IPS-NIHi7 (cell line): Measurements from ENCODE around the gene WHRN.

ENCODE experiments used
- DNase-seq: peaks from one replicate; pipeline ENCODE4 v3.0.0; 2012; ENCODE audit warnings: mixed read lengths; ENCODE audit errors: extremely low spot score

The WHRN gene

DNA sequence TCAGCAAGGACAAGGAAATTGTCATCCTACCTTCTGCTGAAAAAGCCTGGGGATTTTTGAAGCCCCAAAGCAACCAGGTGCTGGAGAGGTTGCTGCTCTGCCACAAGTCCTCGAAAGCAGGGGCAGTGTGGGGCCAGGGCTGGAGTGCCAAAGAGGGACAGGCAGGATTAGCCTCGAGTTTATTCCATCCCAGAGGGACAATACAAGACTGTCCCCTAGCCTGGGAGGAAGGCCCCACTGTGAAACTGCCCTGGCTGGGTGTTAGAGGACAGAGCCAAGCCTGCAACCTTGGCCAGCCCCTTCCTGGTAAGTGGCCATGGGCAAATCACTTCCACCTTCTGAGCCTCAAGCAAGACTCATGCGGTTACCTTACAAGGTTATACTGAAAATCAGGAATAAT, 55.1 kb downstream of the WHRN start:
- DNase-seq, result no peak

DNA sequence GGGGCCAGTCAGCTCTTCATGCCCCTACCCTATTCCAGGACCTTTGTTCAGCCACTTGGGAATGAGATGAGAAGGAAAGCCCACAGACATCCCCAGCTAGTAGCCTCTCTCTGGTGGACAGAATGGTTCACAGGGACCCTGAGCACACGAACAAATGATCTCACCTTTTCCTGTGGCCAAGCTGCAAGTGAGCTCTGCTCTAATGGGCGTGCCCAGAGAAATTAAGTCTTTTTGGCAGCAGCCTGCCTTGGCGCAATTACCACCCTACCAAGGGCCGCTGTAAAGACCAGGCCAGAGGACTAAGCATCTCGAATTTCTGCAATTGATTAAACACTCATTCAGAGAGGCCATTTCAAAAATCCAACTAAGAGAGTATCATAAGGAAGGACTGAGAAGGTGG, 56.0 kb downstream of the WHRN start:
- DNase-seq, result no peak

DNA sequence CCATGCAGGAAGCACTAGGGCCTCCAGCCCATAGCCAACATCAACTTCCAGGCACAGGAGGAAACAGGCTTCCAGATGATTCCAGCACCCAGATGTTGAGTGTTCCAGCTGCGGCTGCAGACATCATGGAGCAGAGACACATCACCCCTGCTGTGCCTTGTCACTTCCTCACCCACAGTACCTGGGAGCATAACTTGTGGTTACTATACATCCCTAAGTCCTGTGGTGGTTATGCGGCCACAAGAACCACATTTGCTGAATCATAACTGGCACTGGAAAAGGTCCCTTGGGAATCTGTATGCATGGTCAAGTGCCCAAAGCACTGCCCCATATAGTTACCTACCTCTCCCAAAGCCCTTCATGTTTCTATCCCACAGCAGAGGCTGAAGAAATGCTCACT, 56.6 kb downstream of the WHRN start:
- DNase-seq, result no peak

DNA sequence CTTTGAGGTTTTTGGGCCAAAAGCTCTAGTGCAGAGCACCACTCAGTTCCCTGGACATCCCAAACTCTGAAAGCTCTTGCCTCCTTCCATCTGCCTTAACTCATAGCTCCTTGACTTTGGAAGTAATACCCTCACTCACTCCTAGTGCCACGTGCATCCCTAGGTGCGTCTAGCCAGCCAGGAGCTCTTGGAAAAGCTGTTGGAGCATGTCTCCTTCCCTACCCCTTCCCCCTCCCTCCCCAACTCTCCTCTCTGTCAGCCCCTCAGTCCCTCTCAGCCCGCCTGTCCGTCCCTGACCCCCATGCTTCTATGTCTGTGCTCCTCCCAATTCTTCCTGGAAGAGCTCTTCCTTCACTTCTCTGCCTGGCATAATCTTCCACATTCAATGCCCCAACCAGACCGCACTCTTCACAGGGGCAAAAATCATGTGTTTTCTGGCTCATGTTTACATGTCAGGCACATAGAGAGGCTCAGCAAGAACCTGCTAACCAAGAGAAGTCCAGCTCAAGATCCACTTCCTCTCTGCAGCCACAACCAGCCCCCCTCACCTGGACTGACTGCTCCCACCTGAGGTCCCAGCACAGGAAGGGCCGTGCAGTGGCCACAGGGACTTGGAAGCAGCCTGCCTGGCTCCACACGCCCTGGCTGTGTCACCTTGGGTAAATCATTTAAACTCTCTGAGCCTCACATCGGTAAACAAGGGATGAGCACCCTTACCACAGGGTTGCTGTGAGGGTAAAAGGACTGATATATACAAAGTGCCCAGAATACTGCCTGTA, 58.4 kb downstream of the WHRN start:
- DNase-seq, result no peak

DNA sequence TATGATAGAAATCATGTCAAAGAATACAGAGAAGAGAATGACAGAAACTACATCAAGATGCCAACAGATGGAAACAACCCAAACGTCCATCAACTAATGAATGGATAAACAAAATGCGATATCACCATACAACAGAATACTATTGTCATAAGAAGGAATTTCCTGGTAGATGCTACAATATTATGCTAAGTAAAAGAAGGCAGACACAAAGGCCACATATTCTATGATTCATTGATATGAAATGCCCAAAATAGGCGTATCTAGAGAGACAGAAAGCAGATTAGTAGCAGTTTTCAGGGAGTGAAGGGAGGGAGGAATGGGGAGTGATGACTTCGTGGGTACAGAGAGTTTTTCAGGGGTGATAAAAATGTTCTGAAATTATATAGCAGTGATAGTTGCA, 59.2 kb downstream of the WHRN start:
- DNase-seq, result no peak

DNA sequence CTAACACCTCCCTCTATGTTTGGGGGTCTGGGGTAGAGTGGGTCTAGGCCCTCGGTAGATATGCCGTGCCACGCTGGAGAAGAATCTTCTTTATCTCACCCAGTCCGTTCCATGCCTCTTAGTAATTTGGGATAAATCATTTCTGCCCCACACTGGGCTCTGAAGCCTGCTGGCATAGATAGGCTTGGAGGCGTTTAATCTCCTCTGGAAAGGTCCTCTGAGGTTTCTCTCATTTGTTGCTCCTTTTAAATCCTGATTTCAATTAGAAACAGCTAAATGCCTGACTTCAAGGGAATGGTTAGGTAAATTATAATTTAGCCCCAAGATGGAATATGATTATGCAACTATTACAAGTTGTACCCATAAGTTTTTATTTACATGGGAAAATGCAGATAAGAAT, 59.7 kb downstream of the WHRN start:
- DNase-seq, result no peak

DNA sequence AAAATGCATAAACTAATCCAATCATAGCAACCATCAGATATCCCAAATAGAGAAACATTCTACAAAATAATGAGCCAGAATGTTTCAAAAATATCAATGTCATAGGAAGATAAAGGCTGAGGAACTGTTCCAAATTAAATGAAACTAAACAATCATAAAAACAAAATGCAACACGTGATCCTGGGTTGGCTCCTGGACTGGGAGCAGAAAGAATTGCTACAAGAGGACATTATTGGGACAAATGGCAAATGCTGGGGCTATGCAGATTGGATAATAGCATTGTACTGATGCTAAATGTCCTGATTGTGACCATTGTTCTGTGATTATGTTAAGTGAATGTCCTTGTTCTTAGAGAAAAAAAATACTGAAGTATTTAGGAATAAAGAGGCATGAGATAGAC, 63.3 kb downstream of the WHRN start:
- no peak for DNase-seq

DNA sequence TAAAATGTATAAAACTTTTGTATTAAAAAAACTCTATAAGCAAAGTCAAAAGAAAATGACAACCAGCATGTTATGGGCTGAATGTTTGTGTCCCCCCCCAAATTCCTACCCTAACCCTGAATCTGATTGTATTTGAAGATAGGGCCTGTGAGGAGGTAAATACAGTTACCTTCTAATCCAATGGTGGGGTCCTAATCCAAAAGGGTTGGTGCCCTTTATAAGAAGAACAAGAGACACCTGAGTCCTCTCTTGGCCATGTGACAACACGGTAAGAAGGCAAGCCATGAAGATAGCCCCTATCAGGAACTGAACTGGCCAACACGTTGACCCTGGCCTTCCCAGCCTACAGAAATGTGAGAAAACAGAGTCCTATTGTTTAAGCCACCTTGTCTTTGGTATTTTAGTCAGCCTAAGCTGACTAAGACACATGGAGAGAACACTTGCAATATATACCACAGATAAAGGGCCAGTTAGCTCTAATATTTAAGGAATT, 67.8 kb downstream of the WHRN start:
- DNase-seq, result no peak

DNA sequence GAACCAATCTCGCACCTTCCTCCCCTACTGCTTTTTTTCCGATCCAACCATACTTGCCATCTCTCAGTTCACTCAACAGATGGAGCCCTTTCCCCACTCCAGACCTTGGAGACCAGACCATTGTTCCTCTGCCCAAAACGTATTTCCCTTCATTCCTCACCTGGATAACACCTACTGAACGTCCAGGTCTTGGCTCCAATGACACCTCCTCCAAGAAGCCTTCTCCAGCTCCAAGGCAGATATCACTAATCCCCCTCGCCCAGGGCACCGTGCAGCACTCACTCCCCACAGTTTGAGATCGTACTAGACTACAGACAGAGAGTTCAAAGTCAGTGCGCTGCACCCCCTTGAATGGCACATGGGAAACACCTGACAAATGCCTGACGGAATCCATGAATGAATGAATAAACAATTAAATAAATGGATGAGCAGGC, 70.4 kb downstream of the WHRN start:
- DNase-seq, result peak; percentile 89

DNA sequence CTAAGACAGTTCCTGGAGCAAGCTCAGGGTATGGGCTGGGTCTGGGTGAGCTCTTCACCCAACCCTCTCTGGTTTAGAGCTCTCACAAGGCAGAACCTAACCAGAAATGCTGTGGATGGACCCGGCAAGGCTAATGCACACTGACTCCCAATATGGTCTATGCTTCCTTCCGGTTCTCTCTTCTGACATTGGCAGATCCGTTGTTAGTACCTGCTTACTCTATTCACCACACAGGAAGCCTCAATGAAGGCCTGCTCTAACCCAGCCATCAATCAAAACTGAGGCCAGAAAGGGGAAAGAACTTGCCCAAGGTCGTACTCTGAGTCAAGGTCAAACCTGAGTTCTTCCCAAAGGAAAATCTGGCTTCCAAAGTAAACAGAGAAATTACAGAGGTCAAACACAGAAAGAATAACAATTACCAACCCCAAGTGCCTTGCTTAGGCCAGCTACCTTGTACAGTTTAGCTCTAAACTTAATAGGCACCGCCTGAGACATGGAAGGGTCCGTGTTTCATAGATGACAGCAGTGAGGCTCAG, 71.5 kb downstream of the WHRN start:
- DNase-seq, result no peak

DNA sequence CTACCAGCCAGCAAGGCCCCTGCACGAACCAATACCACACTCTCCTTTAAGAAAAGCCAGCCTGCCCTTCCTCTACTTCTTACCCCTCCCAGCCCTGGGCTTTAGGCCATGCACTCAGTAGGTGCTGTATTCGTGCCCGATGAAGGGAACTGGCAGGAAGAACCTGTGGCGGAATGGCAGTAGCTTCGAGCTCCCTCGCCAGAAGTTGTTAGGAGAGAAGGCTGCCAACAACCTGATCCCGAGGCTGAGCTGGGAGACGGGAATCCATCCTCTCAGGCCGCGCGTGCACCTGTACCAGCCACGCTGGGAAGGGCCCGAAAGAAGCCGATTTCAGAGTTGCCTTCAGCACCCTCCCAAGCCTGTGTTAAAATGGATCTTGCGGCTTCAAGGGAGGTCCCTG, 72.2 kb downstream of the WHRN start:
- no peak for DNase-seq

DNA sequence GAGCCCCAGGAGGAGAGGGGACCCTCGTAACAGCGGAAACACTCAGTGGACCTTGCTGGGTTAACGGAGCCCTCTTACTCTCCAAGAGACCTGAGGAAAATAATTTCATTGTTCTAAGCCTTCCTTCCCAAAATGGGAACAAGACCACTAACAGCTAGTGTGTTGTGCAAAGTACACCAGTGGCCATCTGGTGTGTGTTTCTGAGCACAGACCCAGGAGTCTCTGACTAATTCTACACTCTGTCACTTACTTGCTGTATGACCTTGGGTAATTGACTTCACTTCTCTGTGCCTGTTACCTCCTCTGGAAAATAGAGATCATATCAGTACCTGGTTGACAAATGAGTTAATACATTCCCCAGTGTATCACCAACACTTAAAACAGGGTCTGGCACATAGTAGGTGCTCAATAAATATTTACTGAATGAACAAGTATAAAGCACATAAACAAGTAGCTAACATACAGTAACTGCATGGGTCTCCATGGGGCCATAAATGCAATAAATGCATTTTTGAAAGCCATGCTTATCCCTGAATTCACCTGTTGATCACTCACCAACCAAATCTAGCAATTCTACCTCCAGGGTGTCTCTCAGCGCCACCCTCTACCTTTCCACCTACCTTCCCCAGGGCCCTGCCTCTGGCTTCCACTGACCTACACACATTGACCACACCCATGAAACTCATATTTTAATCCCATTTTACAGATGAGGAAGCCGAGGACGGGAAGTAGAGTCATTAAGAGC, 72.8 kb downstream of the WHRN start:
- no peak for DNase-seq

DNA sequence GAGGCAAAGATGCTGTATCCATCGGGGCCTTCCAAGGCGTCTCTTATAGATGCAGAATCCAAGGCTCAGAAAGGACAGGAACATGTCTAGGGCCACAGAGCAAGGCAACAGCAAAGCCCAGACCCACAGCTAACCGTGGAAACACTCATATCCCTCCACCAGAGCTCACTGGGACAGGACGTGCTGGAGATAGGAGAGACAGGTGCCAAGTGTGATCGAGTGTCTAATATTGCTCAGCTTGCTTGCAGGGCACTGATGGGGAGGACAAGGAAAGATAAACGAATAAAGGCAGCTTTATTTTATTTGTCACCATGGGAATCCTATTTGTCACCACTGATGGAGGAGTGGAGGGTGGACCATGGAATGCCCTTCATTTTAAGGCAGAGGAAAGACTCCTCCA, 73.5 kb downstream of the WHRN start:
- DNase-seq, result no peak

DNA sequence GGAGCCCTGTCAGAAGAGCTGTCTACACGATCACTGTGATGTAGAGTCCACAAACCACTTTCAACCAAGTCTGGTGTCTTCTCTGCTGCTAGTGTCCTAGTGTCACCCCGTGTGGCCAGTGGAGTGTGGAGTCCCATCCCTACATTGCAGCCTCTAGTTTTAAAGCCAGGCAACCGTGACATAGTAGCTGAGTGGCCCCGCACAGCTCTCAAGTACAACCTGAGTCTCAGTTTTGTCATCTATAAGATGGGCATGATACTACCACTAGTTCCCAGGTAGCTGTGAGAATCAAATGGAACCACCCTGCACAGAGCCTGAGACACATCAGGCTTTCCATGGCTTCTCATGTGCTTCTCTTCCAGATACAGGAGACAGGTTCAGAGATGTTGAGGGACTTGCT, 74.3 kb downstream of the WHRN start:
- DNase-seq, result no peak

DNA sequence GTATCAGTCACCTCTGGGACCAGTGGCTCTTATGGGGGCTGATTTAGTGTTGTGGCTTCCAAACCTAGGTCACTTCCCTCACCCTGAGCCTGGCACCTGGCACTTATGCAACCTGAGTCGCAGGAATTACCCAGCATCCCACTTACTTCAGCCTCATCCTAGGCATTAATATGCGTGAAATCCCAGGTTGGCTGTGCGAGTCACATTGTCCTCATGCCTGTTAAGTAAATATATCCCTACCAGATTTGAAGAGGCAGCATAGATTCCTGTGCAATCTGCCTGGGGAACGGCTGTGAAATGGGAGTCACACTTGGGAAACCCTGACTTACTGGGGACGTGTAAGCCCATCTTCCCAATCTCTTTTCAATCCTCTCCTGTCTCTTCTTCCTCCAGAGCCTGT, 74.8 kb downstream of the WHRN start:
- DNase-seq, result no peak

DNA sequence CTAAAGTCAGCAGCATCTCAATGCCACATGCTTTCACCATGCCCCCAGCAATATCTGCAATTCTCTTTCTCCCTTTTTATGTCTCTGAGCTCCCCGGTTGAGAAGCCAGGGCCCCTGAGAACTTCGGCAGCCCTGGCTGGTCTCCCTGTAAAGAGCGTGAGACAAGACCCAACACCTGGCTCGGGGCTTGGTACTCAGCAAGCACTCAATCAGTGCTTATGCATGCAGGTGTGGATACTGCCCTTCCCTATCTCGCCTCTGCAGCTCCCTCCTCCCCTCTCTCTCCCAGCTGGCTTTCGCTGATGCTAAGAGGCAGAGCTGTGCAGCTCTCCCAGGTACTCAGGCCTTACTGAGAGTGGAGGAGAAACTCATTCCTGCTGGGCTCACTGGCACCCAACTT, 75.8 kb downstream of the WHRN start:
- no peak for DNase-seq

DNA sequence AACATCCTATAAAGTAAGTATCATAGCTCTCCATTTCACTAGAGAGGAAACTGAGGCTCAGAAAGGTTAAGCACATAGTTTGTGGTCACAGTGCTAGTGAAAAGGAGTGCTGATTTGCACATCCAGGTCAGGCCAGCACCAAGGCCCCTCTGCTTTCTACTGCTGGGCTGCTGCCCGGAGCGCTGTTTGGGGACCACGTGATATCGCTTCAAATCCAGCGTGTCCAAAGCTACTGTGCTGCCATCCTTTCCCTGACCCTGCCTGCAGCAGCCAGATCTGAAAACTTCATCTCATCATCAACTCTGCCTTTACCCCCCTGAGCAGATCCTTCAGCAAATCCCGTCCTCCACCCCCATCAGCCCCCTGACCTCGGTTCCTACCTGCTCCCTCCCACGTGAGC, 76.8 kb downstream of the WHRN start:
- no peak for DNase-seq

DNA sequence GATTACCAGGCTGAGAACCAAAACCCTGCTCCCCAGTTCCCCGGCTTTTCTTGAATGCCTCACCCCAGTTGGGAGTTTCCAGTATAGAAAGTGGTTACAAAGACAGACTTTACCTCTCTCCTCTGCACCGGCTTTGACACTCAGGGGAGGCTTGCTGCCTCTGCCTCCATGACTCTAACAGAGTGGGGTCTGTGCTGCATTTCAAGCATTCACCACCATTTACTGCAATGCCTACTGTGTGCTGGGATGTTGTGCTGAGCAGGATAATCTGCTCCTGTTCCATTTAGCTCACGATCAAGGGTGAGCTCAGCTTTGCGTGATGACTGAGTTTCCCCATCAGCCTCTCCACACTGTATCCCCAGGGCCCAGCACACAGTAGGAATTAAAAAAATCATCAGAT, 77.6 kb downstream of the WHRN start:
- no peak for DNase-seq

DNA sequence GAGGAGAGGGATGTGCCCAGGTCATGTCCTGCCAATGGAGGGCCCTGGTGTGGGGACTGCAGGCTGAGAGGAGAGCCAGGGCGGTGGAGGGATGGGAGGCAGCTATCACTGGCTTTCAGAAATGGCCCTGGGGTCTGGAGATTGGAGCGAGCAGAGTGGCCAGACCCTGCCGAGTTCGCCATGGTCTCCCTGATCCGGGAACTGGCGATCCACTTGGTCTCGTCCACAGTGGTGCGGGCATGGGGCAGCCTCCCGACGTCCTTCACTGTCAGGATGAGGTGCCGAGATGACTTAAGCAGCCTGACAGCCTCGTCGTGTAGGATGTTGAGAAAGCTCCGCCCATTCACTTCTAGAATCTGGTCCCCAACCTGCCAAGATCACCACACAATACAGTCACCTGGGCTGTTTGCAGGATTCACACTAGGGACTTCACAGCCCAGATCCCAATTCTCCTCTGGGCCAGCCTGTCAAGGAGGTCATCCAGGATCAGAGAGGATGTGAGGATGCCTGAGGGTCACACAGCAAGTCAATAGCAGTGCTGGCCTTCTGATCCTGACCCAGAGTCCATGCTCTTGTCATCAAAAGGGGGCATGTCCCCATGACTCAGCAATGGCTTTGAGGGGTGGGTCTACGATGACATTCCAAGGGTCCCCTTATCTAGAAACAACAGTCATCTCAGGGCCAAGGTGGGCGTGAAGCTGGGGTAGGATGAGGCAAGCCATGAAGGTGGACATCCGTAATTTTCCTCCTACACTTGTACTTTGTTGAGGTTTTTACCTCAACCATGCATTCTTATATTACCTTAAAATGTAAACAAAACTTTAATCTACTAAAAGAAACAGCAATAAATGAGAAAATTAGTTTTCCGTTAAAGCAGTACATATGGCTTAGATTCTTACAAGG, 79.0 kb downstream of the WHRN start:
- no peak for DNase-seq

DNA sequence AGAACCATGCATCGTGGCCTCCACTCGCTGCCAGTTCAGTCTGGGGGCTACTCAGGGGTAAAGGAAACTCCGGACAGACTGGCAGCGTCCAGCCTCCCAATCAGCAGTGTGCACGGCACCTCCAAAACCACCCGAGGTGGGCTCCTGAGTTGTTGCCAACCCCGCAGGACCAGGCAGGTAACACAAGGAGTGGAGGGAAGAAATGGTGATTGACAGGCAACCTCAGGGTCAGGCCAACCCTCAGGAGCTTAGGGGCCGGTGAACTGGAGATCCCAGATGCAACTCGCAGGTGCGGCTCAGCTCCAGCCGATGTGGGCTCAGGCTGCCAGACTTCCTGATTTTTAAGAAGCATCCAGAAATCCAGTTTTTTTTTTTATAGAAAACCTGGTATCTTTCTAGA, 80.1 kb downstream of the WHRN start:
- DNase-seq, result no peak

DNA sequence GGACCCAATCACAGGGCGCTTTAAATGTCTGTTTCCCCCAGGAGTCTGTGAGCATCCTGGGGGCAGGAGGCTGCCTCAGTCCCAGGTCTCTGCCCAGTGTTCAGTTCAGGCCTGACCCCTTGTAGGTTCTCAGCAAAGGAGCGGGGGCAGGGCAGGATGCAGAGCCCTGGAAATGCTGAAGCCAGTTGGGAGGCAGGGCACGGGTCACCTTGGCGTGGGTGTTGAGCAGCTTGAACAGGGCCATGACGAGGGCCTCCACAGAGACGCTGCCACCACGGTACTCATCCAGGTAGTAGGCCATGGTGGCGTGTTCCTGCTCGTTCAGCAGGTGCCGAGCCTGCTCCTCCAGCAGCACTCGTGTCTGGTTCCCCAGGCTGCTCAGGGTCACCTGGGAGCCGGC, 81.1 kb downstream of the WHRN start:
- no peak for DNase-seq

DNA sequence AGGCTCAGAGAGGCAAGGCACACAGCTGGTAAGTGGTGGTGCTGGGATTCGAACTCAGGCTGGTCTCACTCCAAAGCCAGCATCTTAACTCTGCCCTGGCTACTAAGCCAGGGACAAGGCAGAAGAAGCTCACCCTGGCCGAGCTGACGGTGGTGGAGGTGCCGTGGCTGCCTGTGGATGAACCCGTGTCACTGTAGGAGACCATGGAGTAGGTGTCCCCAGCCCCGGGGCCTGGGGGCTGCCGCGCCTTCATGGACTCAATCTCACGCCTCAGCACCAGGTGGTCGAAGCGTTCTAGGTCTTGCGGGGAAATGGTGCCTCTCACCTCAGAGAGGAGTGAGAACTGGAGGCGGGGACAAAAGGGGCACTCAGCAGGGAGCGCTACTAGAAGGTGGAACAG, 82.1 kb downstream of the WHRN start:
- no peak for DNase-seq
